SK-N-SH (cell line): ENCODE data around the gene DOCK6. TPM values are rescaled to one million over a fixed set of nuclear protein-coding genes. Genes with fewer than 3 reads are reported as not detected.

Source experiments
- CTCF ChIA-PET: fragments of 300-600, 350-600 bp; formaldehyde crosslinking; extraction: SDS; loops from one replicate; lab custom pipeline; 2021; lab: Yijun Ruan, JAX
- POLR2A ChIA-PET: fragments of 350-600 bp; sonication (Branson Sonifier 250); formaldehyde crosslinking; extraction: SDS; loops from one replicate; lab custom pipeline; 2020; ENCODE audit warnings: antibody characterized with exemption, inconsistent platforms; lab: Yijun Ruan, JAX
- DNase-seq: peaks from one replicate; pipeline ENCODE4 v3.0.0; 2012
- H2AFZ ChIP-seq: fragments of 200-600 bp; sonication (generic); 2 replicates; pipeline ENCODE4 v1.8.1; 2016; ENCODE audit warnings: antibody characterized with exemption, mild to moderate bottlenecking, low read depth
- H3F3A ChIP-seq: fragments of 200-600 bp; sonication (generic); replicated peaks from 2 replicates; pipeline ENCODE3; 2016; ENCODE audit warnings: antibody characterized with exemption, mild to moderate bottlenecking; ENCODE audit not compliant: insufficient read depth
- H3K27ac ChIP-seq, 2 experiments: fragments of 200-500 bp in 1 of 2; fragments of 200-600 bp in 1 of 2; sonication (Bioruptor generic) in 1 of 2; sonication (generic), shearing (Covaris generic) in 1 of 2; 2 replicates each; pipeline versions ENCODE4 v1.5.1 to v1.6.1; 2014 to 2016; ENCODE audit warnings: low read depth in 2 of 2, inconsistent platforms in 1 of 2, low read length in 1 of 2, mild to moderate bottlenecking in 1 of 2, mixed read lengths in 1 of 2
- H3K27me3 ChIP-seq: fragments of 200-600 bp; sonication (generic), shearing (Covaris generic); 2 replicates; pipeline ENCODE4 v1.6.1; 2016; ENCODE audit warnings: mixed run types; ENCODE audit not compliant: insufficient read depth
- H3K36me3 ChIP-seq, 2 experiments: fragments of 200-500 bp in 1 of 2; fragments of 200-600 bp in 1 of 2; sonication (Bioruptor generic) in 1 of 2; sonication (generic) in 1 of 2; replicated peaks in 1 of 2; 2 replicates each; pipeline versions ENCODE3 to v1.5.1; 2014 to 2016; ENCODE audit warnings: low read length in 1 of 2, mild to moderate bottlenecking in 1 of 2; ENCODE audit not compliant: insufficient read depth in 2 of 2, control insufficient read depth in 1 of 2
- H3K4me1 ChIP-seq, 2 experiments: fragments of 200-500 bp in 1 of 2; fragments of 200-600 bp in 1 of 2; sonication (Bioruptor generic) in 1 of 2; sonication (generic), shearing (Covaris generic) in 1 of 2; 2 replicates each; pipeline versions ENCODE4 v1.5.1 to v1.6.1; 2014 to 2016; ENCODE audit warnings: low read depth in 1 of 2, low read length in 1 of 2, mixed run types in 1 of 2; ENCODE audit not compliant: insufficient read depth in 2 of 2, control insufficient read depth in 1 of 2
- H3K4me2 ChIP-seq: fragments of 200-600 bp; sonication (generic), shearing (Covaris generic); 2 replicates; pipeline ENCODE4 v1.6.1; 2017; ENCODE audit warnings: mixed run types
- H3K4me3 ChIP-seq, 2 experiments: fragments of 200-500 bp in 1 of 2; fragments of 200-600 bp in 1 of 2; sonication (Bioruptor generic) in 1 of 2; sonication (generic), shearing (Covaris generic) in 1 of 2; 2 replicates each; pipeline versions ENCODE4 v1.5.1 to v1.8.1; 2014 to 2016; ENCODE audit warnings: low read depth in 2 of 2, inconsistent platforms in 1 of 2, low read length in 1 of 2, mild to moderate bottlenecking in 1 of 2, mixed read lengths in 1 of 2, moderate library complexity in 1 of 2
- H3K79me2 ChIP-seq: fragments of 200-600 bp; sonication (generic); 2 replicates; pipeline ENCODE4 v1.8.1; 2017; ENCODE audit warnings: mild to moderate bottlenecking; ENCODE audit not compliant: insufficient read depth
- H3K9ac ChIP-seq: fragments of 200-600 bp; sonication (generic); 2 replicates; pipeline ENCODE4 v1.6.1; 2017; ENCODE audit warnings: mixed run types
- H3K9me2 ChIP-seq: fragments of 200-600 bp; sonication (generic); 2 replicates; pipeline ENCODE4 v1.6.1; 2017; ENCODE audit warnings: mixed run types
- H3K9me3 ChIP-seq: fragments of 200-600 bp; sonication (generic); 2 replicates; pipeline ENCODE4 v1.6.1; 2017; ENCODE audit warnings: mixed run types, mild to moderate bottlenecking, moderate library complexity
- H4K20me1 ChIP-seq: fragments of 200-600 bp; sonication (generic); 2 replicates; pipeline ENCODE4 v1.6.1; 2017; ENCODE audit warnings: mild to moderate bottlenecking, mixed run types; ENCODE audit not compliant: insufficient read depth
- CHD2 ChIP-seq: fragments of 150-350 bp; IDR thresholded peaks from 2 replicates; pipeline ENCODE4 v1.6.1; 2018; ENCODE audit warnings: low read length; ENCODE audit not compliant: partially characterized antibody
- CTCF ChIP-seq: fragments of 200-600 bp; sonication (generic); IDR thresholded peaks from 2 replicates; pipeline ENCODE4 v1.6.1; 2017; ENCODE audit warnings: antibody characterized with exemption, mild to moderate bottlenecking, moderate library complexity
- IRF3 ChIP-seq: fragments of 150-350 bp; IDR thresholded peaks from 2 replicates; pipeline ENCODE4 v1.6.1; 2016; ENCODE audit warnings: mild to moderate bottlenecking, low read depth, low read length
- JUND ChIP-seq: IDR thresholded peaks from 2 replicates; pipeline ENCODE4 v1.4.0; 2012
- MXI1 ChIP-seq: IDR thresholded peaks from 2 replicates; pipeline ENCODE4 v1.6.1; 2012; ENCODE audit warnings: mild to moderate bottlenecking, low read depth, low read length, improper control_type of control experiment
- NFIC ChIP-seq: IDR thresholded peaks from 2 replicates; pipeline ENCODE4 v1.4.0; 2012; ENCODE audit warnings: borderline replicate concordance
- PBX3 ChIP-seq: IDR thresholded peaks from 2 replicates; pipeline ENCODE4; 2012
- RAD21 ChIP-seq: IDR thresholded peaks from 2 replicates; pipeline ENCODE4 v1.6.1; 2012; ENCODE audit warnings: mild to moderate bottlenecking, low read length
- RFX5 ChIP-seq: IDR thresholded peaks from 2 replicates; pipeline ENCODE4 v1.6.1; 2012; ENCODE audit warnings: mild to moderate bottlenecking, improper control_type of control experiment, low read length
- RXRA ChIP-seq: IDR thresholded peaks from 2 replicates; pipeline ENCODE4 v1.4.0; 2012; ENCODE audit warnings: low read depth, mild to moderate bottlenecking, borderline replicate concordance
- TAF1 ChIP-seq: IDR thresholded peaks from 2 replicates; pipeline ENCODE4 v1.6.1; 2012; ENCODE audit warnings: low read depth, mild to moderate bottlenecking, low read length, moderate library complexity, borderline replicate concordance
- YY1 ChIP-seq: IDR thresholded peaks from 2 replicates; pipeline ENCODE4 v1.4.0; 2012; ENCODE audit warnings: low read depth, mild to moderate bottlenecking
- ZBTB33 ChIP-seq: IDR thresholded peaks from 2 replicates; pipeline ENCODE4 v1.4.0; 2012; ENCODE audit warnings: low read depth, borderline replicate concordance
- WGBS: methylation state at CpG from one replicate; pipeline ENCODE4 v1.1.6; 2017; ENCODE audit warnings: low lambda C conversion rate; 5-methylcytosine and 5-hydroxymethylcytosine counted together
- polyA plus RNA-seq, 3 experiments: library from polyadenylated mRNA; depleted of rRNA; stranded (reverse); fragments of >200 nt; gene quantifications; 2 replicates each; pipeline ENCODE4 v1.2.3, GENCODE V29; 2012

The DOCK6 gene
- polyA plus RNA-seq, 1 of the 3 experiments (the other 2 are of a cell fraction): 18.3 TPM

- 87% methylated on average over 6 of the region's 8 CpGs for WGBS
These were observed 33.4 kb upstream of the DOCK6 start, which contains the start of gene TSPAN16 for GRCh38 chr19:11295665-11296245. Gene TSPAN16, plus strand, starts transcription at chr19:11296160. Its CDS starts 138 bp downstream, at chr19:11296298.

GRCh38 chr19:11295180-11295579 lies 32.9 kb upstream of the DOCK6 start:
- POLR2A ChIA-PET: interaction anchor here (1.0 kb wide), 1 partner anchor 185 kb away, joined by 3 read pairs; the partner anchor contains the start of gene ELAVL3
- peaks cover 4% of the 10 kb centered on the region for H3F3A ChIP-seq
- 86% methylated on average over 4 of the region's 4 CpGs for WGBS
- TF ChIP-seq CHD2: no peak
- no peak for TF ChIP-seq ZBTB33
- no peak for TF ChIP-seq IRF3
- no peak for TF ChIP-seq RFX5
- TF ChIP-seq NFIC: no peak
- TF ChIP-seq RXRA: no peak
- no peak for TF ChIP-seq MXI1
- TF ChIP-seq TAF1: no peak
- TF ChIP-seq JUND: no peak

More at GRCh38 chr19:11295665-11296245, 33.4 kb upstream of the DOCK6 start, which contains the start of gene TSPAN16:
- no peak within 1 kb of the TSS for H3K9ac ChIP-seq
- H3K79me2 ChIP-seq: no peaks in the 10 kb centered on the region
- no peak within 1 kb of the TSS for H3K27ac ChIP-seq
- H4K20me1 ChIP-seq: no peaks in the 10 kb centered on the region
- H3F3A ChIP-seq: peaks cover 4% of the 10 kb centered on the region
- no peaks in the 10 kb centered on the region for H3K9me3 ChIP-seq
- DNase-seq: peak; percentile 38
- no peaks in the 10 kb centered on the region for H3K9me2 ChIP-seq
- H3K4me1 ChIP-seq: peaks cover 0 to 3% of the 10 kb centered on the region in 2 experiments; a peak in 1 of 4 replicates
- ChIA-PET POLR2A (interaction anchor here (1.0 kb wide), 1 partner anchor 185 kb away, joined by 3 read pairs; the partner anchor contains the start of gene ELAVL3), CTCF (interaction anchor here (0.8 to 5.1 kb wide), 14 partner anchors 9 to 186 kb away, joined by 3 to 66 read pairs (median 5); partner anchors contain the start of genes CCDC159, ELAVL3, RGL3 and SWSAP1)
- TF ChIP-seq PBX3: no peak
- no peak for TF ChIP-seq YY1
- no peak for TF ChIP-seq JUND
- peak; percentile 24; the same call in 1 of the 2 replicates for TF ChIP-seq CTCF
- peak; percentile 33 for TF ChIP-seq RAD21
- no peak for TF ChIP-seq MXI1
- H3K36me3 ChIP-seq: no peaks in the 10 kb centered on the region
- no peaks in the 10 kb centered on the region for H3K27me3 ChIP-seq
- H2AFZ ChIP-seq: no peak within 1 kb of the TSS
- no peak within 1 kb of the TSS for H3K4me2 ChIP-seq
- H3K4me3 ChIP-seq: no peak within 1 kb of the TSS

More at GRCh38 chr19:11295180-11295579, 32.9 kb upstream of the DOCK6 start:
- no peaks in the 10 kb centered on the region for H3K27me3 ChIP-seq
- H3K9me3 ChIP-seq: no peaks in the 10 kb centered on the region
- CTCF ChIA-PET: interaction anchor here (0.8 to 5.1 kb wide), 10 partner anchors 8 to 186 kb away, joined by 3 to 66 read pairs (median 6); partner anchors contain the start of genes CCDC159, ELAVL3, RGL3 and SWSAP1
- H3K9ac ChIP-seq: no peak overlapping the region
- H3K4me2 ChIP-seq: no peak overlapping the region
- no peaks in the 10 kb centered on the region for H3K9me2 ChIP-seq
- no peak for DNase-seq
- no peak overlapping the region for H3K4me3 ChIP-seq
- H3K27ac ChIP-seq: no peak overlapping the region
- H3K79me2 ChIP-seq: no peaks in the 10 kb centered on the region
- H3K36me3 ChIP-seq: no peaks in the 10 kb centered on the region
- H3K4me1 ChIP-seq: peaks cover 0 to 3% of the 10 kb centered on the region in 2 experiments; a peak in 1 of 4 replicates
- H2AFZ ChIP-seq: no peak overlapping the region
- H4K20me1 ChIP-seq: no peaks in the 10 kb centered on the region
